ENCODE results near the gene TKTL1.

The TKTL1 gene

GRCh38 chrX:154315416-154315815 lies 19.8 kb downstream of the TKTL1 start:
- TF ChIP-seq, protein P1, sequence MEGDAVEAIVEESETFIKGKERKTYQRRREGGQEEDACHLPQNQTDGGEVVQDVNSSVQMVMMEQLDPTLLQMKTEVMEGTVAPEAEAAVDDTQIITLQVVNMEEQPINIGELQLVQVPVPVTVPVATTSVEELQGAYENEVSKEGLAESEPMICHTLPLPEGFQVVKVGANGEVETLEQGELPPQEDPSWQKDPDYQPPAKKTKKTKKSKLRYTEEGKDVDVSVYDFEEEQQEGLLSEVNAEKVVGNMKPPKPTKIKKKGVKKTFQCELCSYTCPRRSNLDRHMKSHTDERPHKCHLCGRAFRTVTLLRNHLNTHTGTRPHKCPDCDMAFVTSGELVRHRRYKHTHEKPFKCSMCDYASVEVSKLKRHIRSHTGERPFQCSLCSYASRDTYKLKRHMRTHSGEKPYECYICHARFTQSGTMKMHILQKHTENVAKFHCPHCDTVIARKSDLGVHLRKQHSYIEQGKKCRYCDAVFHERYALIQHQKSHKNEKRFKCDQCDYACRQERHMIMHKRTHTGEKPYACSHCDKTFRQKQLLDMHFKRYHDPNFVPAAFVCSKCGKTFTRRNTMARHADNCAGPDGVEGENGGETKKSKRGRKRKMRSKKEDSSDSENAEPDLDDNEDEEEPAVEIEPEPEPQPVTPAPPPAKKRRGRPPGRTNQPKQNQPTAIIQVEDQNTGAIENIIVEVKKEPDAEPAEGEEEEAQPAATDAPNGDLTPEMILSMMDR (IDR thresholded peaks at IDR 0.05; ENCODE audit: insufficient read depth, low read depth, low read length, missing control alignments) = no peak
- no peak for DNase-seq (ENCODE audit: low read depth)
- no peak overlapping the region for H3K4me3 ChIP-seq (ENCODE audit: low read length)

GRCh38 chrX:154317391-154317995 lies 21.9 kb downstream of the TKTL1 start:
- TF ChIP-seq, protein P1 (IDR thresholded peaks at IDR 0.05; ENCODE audit: insufficient read depth, low read depth, low read length, missing control alignments) = peak; percentile 53

DNA sequence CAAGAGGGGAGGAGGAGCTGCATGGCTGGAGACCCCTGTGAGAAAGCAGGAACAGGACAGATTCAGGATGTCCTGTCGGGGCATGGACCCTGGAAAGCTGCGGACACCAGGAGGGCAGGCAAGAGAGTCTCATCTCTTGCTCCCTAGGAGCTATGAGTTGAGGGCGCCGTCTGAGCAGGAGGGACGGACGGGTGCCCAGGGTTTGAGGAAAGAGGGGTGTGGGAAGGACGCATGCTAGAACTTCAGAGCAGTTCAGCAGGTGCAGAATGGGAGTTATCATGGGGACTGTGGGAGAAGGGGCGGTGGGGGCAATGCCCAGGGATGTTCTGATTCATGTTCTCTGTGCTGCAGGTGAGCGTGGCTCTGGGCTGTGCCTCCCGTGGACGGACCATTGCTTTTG lies 24.8 kb downstream of the TKTL1 start:
- H3K4me3 ChIP-seq (ENCODE audit: low read length) = no peak overlapping the region
- TF ChIP-seq, protein P1 (IDR thresholded peaks at IDR 0.05; ENCODE audit: insufficient read depth, low read depth, low read length, missing control alignments) = no peak
- DNase-seq (ENCODE audit: low read depth) = no peak

More at GRCh38 chrX:154317391-154317995, 21.9 kb downstream of the TKTL1 start:
- peak; percentile 13 for DNase-seq (ENCODE audit: low read depth)
- H3K4me3 ChIP-seq (ENCODE audit: low read length) = no peak overlapping the region

DNA sequence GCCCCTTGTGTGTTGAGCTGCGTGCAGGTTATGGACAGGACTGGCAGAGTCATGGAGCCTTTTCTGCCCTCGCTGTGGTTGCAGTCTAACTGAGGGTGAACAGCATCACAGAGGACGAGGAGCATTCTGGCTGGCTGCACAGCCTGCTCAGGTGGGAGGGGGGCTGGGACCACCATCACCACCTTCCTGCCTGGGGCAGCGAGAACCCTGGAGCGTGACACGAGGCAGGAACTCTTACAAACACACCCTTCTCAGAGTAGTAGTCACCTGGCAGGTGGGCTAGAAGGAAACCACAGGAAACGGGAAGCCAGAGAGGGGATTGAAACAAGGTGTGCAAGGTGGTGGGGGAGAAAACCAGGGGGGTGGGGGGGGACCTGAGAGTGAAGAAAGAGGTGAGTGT lies 25.6 kb downstream of the TKTL1 start:
- no peak overlapping the region for H3K4me3 ChIP-seq (ENCODE audit: low read length)
- no peak for DNase-seq (ENCODE audit: low read depth)
- TF ChIP-seq, protein P1 (IDR thresholded peaks at IDR 0.05; ENCODE audit: insufficient read depth, low read depth, low read length, missing control alignments) = no peak

GRCh38 chrX:154321594-154321993 lies 26.0 kb downstream of the TKTL1 start:
- TF ChIP-seq, protein P1 (IDR thresholded peaks at IDR 0.05; ENCODE audit: insufficient read depth, low read depth, low read length, missing control alignments) = peak; percentile 7
- DNase-seq (ENCODE audit: low read depth) = no peak
- H3K4me3 ChIP-seq (ENCODE audit: low read length) = no peak overlapping the region

- no peak overlapping the region for H3K4me3 ChIP-seq (ENCODE audit: low read length)
- TF ChIP-seq, protein P1 (IDR thresholded peaks at IDR 0.05; ENCODE audit: insufficient read depth, low read depth, low read length, missing control alignments) = no peak
- DNase-seq (ENCODE audit: low read depth) = no peak
These were observed 27.3 kb downstream of the TKTL1 start for GRCh38 chrX:154322890-154323289.

DNA sequence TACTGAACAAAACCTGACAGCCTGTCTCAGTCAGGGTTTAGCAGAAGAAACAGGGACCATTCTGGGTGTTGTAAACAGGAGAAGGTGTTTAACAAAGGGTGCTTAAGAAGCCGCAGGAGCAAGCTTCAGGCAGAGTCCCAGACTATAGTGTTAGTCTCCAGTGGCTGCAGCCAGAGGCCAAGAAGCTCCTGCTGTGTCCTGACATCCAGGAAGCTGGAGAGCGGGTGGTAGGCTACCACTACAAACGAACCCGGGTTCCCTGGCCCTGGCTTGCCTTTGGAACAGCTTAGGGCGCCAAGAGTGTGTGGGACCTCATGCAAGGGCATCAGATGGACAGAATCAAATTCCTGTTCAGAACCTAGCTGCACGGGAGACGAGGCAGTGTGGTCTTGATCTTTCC lies 27.9 kb downstream of the TKTL1 start:
- H3K4me3 ChIP-seq (ENCODE audit: low read length) = no peak overlapping the region
- TF ChIP-seq, protein P1 (IDR thresholded peaks at IDR 0.05; ENCODE audit: insufficient read depth, low read depth, low read length, missing control alignments) = no peak
- DNase-seq (ENCODE audit: low read depth) = no peak

All from epithelial cell of esophagus (primary cell).